ENCODE data around the gene JPH4.
A peak's percentile ranks its signal among the peaks of the same experiment; 100 is the strongest.

- TF ChIP-seq GTF2F1 (IDR thresholded peaks at IDR 0.05; ENCODE audit: borderline replicate concordance, low read depth, low read length) (no peak), HDAC6 (IDR thresholded peaks at IDR 0.05; ENCODE audit: low read depth, low read length) (no peak), BACH1 (IDR thresholded peaks at IDR 0.05; ENCODE audit: low read length) (no peak), CTCF (IDR thresholded peaks at IDR 0.05; ENCODE audit: control extremely low read depth in 1 of 3, insufficient read depth in 1 of 3, low read depth in 1 of 3, low read length in 3 of 3) (no peak), RAD21 (IDR thresholded peaks at IDR 0.05 in 1 of 2, conservative IDR thresholded peaks at IDR 0.05 in 1 of 2; ENCODE audit: low read depth in 2 of 2, low read length in 2 of 2) (no peak), EZH2 (IDR thresholded peaks at IDR 0.05; ENCODE audit: low read depth, low read length, severe bottlenecking) (no peak), POLR2AphosphoS5 (IDR thresholded peaks at IDR 0.05; ENCODE audit: low read depth, low read length) (peak; percentile 42; the same call in 1 of the 2 replicates)
Observed at GRCh38 chr14:23557946-23558345, 20.6 kb downstream of the JPH4 start.

Measured in H1 (cell line).